Suppressor macrophage treated with lipopolysaccharide for 1 hour (primary cell): ENCODE data around the gene NELFCD.

Experiments
- DNase-seq, 3 donors: peaks; one replicate each; pipeline ENCODE4 v3.0.0-alpha.2; 2020 to 2022

The NELFCD gene

DNA sequence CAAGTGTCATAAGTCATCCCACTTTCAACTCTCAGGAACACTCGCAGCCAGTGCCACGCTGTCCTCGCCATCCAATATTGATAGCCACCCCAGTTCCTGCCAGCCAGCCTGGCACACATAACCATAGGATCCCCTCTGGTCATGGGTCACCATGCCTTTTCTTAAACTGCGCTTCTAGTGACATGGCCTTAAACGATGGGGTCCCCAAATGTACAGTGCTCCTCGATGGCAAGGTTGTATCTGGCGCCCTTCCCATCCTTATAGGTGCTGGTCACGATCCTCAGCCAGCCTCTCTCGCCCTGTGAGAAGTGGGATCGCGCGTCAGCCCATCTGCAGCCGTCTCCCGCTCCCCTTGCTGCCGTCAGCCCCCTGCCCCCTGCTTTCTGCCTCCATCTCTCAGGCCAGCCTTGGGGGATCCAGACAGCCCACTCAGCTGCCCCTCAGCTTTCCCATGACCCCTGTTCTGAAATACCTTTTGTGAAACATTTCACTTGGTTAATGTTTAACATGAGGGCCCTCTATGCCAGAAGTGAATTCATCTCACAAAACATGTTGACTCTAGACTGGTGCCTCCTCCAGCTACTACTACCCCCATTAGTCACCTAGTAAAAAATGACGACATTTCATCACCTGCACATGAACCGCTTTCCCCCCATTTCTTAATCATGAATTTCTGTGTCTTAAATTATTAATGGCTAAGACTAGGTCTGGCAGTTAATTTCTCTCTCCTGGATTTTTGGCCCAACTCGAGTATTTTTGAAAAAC lies 14.6 kb downstream of the NELFCD start:
- no peak for DNase-seq

GRCh38 chr20:58996226-58996611 lies 15.2 kb downstream of the NELFCD start:
- DNase-seq, result no peak

- no peak for DNase-seq
Observed at GRCh38 chr20:58997141-58997770, 16.2 kb downstream of the NELFCD start.

DNA sequence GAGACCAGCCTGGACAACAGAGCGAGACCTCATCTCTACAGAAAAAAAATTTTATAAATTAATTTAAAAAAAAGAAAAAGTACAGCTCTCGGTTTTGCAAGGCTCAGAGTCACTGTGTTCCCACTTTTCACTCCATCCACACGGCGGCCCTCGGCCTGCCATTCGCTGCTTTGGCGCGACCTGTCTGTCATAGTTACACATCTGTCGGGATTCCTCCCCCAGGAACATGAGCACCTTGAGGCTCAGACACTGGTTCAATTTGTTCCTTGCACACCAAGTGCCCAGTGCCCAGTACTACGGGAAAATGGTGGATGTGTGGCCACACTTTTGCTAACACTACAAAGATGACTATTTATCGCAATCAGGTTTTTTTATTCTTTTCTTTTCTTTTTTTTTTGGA lies 17.6 kb downstream of the NELFCD start:
- no peak for DNase-seq

DNA sequence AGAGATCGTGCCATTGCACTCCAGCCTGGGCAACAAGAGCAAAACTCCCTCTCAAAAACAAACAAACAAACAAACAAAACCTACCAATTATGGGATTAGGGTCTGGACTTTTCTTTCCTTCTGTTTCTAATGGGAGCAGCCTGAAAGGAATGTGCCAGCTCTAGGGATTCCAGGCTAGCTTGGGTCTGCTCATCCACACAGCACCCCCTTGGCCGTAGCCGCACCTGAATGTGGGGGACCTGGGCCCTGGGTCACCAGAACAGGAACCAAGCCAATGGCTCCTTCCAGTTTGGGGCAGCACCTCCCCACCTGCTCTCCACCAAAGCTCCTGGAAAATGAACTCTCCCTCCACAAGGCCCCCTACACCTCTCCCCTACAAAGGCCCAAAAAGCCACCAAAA lies 19.3 kb downstream of the NELFCD start:
- no peak for DNase-seq

GRCh38 chr20:59001068-59001448 lies 20.0 kb downstream of the NELFCD start:
- no peak for DNase-seq

GRCh38 chr20:59001449-59002171 lies 20.6 kb downstream of the NELFCD start:
- no peak for DNase-seq

DNA sequence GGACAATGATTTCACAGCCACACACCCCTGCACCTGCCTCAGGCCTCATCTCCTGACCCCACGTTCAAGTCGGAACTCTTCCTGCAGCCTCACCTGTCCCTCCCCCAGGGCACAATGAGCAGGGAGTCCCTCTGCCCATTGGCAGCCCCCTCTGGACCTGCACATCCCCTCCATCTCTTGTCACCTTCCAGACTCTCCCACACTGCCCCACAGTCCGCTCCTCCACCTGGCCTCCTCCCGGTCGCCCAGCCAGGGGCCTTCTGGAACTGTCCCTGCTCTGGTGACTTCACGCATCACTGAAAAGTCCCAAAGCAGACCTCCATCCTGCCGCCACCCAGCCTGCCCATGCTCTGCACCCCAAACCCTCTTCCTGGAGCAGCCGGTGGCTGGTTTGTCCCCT lies 21.3 kb downstream of the NELFCD start:
- DNase-seq, result no peak

DNA sequence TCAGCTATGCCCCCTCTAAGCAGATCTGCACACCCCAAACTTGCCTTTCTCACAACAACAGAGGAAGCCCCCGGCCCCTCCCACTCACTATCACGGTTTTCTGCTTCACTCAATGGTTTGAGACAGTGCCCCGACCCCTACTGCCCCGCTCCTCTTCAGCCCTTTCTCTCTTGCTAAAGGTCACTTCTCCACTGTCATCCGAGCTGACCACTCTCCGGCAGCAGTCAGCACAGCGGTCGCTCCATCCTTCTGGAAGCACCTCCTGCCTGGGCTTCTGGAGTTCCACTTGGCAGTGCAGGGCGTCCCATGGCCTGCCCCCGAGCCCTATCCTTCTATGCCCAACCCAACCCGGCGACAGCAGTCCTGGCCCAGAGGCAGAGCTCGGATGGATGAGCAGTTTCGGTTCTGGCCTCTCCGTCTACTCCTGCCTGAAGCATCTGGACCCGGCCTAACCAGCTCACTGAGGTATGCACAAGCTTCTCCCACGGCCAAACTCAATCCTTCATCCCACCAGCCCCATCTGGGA lies 21.9 kb downstream of the NELFCD start:
- no peak for DNase-seq

GRCh38 chr20:59003836-59004492 lies 22.9 kb downstream of the NELFCD start:
- DNase-seq, result no peak

GRCh38 chr20:59004493-59004762 lies 23.4 kb downstream of the NELFCD start:
- peak; percentile 94 to 97 (median 95) for DNase-seq

DNA sequence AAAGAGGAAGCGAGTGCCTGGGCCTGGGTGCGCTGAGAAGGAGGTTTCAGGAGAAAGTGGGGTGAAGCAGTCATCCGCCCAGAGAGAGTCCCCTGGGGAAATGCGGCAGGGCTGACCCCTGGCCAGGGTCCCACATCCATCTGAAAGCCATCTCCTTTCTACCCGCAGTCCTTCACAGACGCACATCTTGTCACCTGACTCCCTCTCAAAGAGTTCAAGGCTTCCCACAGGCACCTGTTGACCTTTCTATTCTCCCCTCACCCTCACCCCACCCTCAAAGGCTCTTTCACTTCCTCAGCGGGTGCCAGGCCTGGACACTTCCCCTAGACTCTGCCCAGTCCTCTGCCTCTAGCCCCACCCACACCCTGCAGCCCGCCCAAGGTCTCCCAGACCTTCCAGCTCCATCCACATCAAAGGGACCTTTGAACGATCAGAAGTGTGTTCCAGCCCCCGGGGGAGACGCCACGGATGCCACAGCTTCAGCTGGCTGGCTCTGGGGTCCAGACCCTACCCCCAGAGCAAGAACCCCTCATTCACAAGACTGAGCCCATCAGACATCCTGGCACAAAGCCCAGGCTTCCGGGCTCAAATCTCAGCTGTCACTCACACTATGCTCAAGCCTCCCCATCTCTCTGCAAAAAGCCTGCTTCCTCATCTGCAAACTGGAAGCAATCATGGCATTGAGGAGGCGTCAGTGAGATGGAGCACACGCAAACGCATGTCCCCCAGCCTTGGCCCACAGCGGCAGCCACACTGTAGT lies 23.9 kb downstream of the NELFCD start:
- DNase-seq, result peak; percentile 81 to 86 (median 82)

DNA sequence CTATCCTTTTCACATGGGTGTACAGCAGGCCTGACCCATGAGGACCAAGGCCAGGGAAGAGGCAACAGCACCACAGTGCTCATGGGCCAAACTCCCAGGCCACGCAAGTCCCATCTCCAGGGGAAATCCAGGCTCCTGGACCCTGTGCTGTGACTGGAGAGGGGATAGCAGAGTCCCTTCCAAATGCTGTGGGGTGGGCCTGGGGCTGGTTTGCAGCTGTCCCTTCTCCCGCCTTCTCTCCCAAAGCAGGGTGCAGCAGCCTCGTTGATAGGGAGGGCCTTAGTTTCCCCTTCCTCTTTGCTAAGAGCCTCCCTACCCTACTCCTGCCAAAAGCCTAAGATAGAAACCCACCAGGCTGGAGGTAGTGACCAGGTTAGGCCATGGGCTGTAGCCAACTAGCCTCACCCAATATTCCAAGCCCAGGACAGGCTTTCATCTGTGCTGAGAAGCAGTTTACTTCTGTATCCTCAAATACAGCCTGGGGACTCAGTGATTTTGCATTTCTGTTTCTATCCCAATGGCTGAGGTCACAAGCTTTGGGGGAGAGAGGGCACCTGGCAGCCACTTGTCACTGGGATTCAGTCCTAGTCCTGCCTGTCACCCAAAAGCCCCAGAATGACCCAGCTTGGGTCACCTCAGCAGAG lies 24.6 kb downstream of the NELFCD start:
- no peak for DNase-seq

DNA sequence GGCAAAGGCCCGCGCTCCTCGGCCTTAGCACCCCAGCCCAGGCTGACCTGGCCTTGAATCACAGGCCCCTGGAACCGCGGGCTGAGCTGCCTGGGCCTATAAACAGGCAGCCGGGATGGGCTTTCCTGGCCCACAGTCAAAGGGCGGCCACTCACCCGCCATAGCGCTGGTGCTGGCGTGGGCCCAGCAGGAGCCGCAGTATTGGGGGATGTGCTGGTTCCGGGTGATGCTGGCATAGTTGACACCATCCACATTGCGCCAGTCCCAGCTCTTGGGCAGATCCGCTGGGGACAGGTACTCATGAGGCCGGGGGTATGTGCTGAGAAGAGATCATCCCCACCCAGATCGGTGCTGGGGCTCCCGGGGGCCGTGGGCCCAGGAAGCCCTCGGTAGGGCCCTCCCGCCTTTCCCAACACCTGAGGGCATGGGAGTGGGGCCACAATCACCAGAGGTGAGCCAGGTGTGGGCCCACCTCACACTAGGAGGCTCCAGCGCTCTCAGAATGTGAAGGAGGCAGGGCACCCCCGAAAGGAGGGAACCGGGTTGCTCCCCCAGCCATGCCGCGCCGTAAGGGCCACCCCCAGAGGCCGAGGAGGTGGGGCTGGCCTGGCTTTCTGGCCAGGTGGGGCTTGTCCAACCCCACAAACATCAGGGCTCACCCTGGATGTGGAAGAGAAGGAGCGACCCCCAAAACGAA lies 25.3 kb downstream of the NELFCD start:
- peak in 2 of 3 donors; percentile 54 to 56 for DNase-seq

GRCh38 chr20:59006864-59007664 lies 26.0 kb downstream of the NELFCD start, which contains the start of gene CTSZ:
Gene CTSZ, minus strand, starts transcription at chr20:59007254. Its CDS starts 126 bp downstream, at chr20:59007128.
- DNase-seq, result peak; percentile 83 to 94 (median 84)

- DNase-seq, result peak; percentile 95 to 100 (median 98)
Observed at GRCh38 chr20:59007665-59008511, 26.8 kb downstream of the NELFCD start.

GRCh38 chr20:59008715-59009336 lies 27.8 kb downstream of the NELFCD start:
- DNase-seq, result no peak

GRCh38 chr20:59010321-59010994 lies 29.4 kb downstream of the NELFCD start:
- no peak for DNase-seq
